HepG2 (cell line): ENCODE results near the gene GPLD1. TPM values are rescaled to one million over a fixed set of nuclear protein-coding genes. Genes with fewer than 3 reads are reported as not detected.

Experiments
- ESRRA ChIP-seq: sonication (generic); formaldehyde crosslinking; IDR thresholded peaks from 2 replicates; pipeline ENCODE4 v1.5.1; 2020; ENCODE audit warnings: mild to moderate bottlenecking, low read depth, missing genetic modification reagents
- HMG20A ChIP-seq: IDR thresholded peaks from 2 replicates; pipeline ENCODE4 v1.6.1; 2016; ENCODE audit warnings: borderline replicate concordance
- JUN ChIP-seq: sonication (generic); formaldehyde crosslinking; IDR thresholded peaks from 2 replicates; pipeline ENCODE4 v1.4.0; 2020; ENCODE audit warnings: mild to moderate bottlenecking, missing genetic modification reagents
- KLF15 ChIP-seq: sonication (generic); formaldehyde crosslinking; IDR thresholded peaks from 2 replicates; pipeline ENCODE4 v1.8.1; 2023; ENCODE audit warnings: borderline replicate concordance, mild to moderate bottlenecking, inconsistent platforms, missing genetic modification reagents, mixed read lengths
- MATR3 ChIP-seq: sonication (generic); formaldehyde crosslinking; IDR thresholded peaks from 2 replicates; pipeline ENCODE4 v1.4.0; 2020; ENCODE audit warnings: missing genetic modification reagents
- MED1 ChIP-seq: sonication (generic); formaldehyde crosslinking; IDR thresholded peaks from 2 replicates; pipeline ENCODE4 v1.4.0; 2020; ENCODE audit warnings: missing genetic modification reagents
- PRDM4 ChIP-seq: sonication (generic); formaldehyde crosslinking; IDR thresholded peaks from 2 replicates; pipeline ENCODE4 v1.9.0; 2021; ENCODE audit warnings: missing genetic modification reagents, borderline replicate concordance
- RAD21 ChIP-seq: fragments of 450-650 bp; formaldehyde crosslinking; IDR thresholded peaks from 2 replicates; pipeline ENCODE4 v1.5.0; 2020; ENCODE audit warnings: mild to moderate bottlenecking
- RBM39 ChIP-seq: fragments of 200-400 bp; formaldehyde crosslinking; IDR thresholded peaks from one replicate; pipeline ENCODE4 v1.6.1; 2018; ENCODE audit warnings: antibody characterized with exemption, mild to moderate bottlenecking, low read depth, low read length; ENCODE audit not compliant: poor library complexity, severe bottlenecking
- RFX3 ChIP-seq: IDR thresholded peaks from 2 replicates; pipeline ENCODE4 v1.6.1; 2016; ENCODE audit warnings: missing biosample characterization, missing genetic modification reagents
- SMC3 ChIP-seq: IDR thresholded peaks from 2 replicates; pipeline ENCODE4 v1.6.1; 2011; ENCODE audit warnings: low read length, improper control_type of control experiment
- STAG1 ChIP-seq: sonication (generic); formaldehyde crosslinking; IDR thresholded peaks from 2 replicates; pipeline ENCODE4 v1.4.0; 2020; ENCODE audit warnings: missing genetic modification reagents
- ZBTB26 ChIP-seq: IDR thresholded peaks from 2 replicates; pipeline ENCODE4 v1.6.1; 2016; ENCODE audit warnings: missing compliant biosample characterization, missing genetic modification reagents, borderline replicate concordance
- ZMAT3 ChIP-seq: sonication (generic); formaldehyde crosslinking; conservative IDR thresholded peaks from 2 replicates; pipeline ENCODE4 v1.7.0; 2021; ENCODE audit warnings: missing genetic modification reagents
- ZNF335 ChIP-seq: sonication (generic); formaldehyde crosslinking; IDR thresholded peaks from 2 replicates; pipeline ENCODE4 v1.4.0; 2020; ENCODE audit warnings: missing genetic modification reagents
- ZNF343 ChIP-seq: sonication (generic); formaldehyde crosslinking; IDR thresholded peaks from 2 replicates; pipeline ENCODE4 v1.4.0; 2020; ENCODE audit warnings: mild to moderate bottlenecking, missing genetic modification reagents
- ZNF503 ChIP-seq: sonication (generic); formaldehyde crosslinking; IDR thresholded peaks from 2 replicates; pipeline ENCODE4 v1.4.0; 2020; ENCODE audit warnings: missing genetic modification reagents
- ZNF513 ChIP-seq: sonication (generic); formaldehyde crosslinking; conservative IDR thresholded peaks from 2 replicates; pipeline ENCODE4 v1.5.0; 2020; ENCODE audit warnings: missing genetic modification reagents
- polyA plus RNA-seq, 8 experiments: library from polyadenylated mRNA; depleted of rRNA in 3 of 8; stranded (reverse) in 7 of 8; unstranded in 1 of 8; fragments of >200 nt; fragmentation: Illumina TruSeq in 4 of 8; extraction: Trizol in 4 of 8; gene quantifications; 2 replicates each; pipeline versions ENCODE4 v1.2.1 to v1.2.3, GENCODE V29; 2011 to 2016; ENCODE audit warnings: low read depth in 4 of 8, missing spikeins in 1 of 8, mixed read lengths in 1 of 8; ENCODE audit not compliant: insufficient read depth in 1 of 8
- total RNA-seq, 5 experiments: library from RNA; depleted of rRNA; stranded (reverse); fragments of >200 nt; fragmentation: Illumina TruSeq; extraction: Trizol; gene quantifications; 2 replicates each; pipeline ENCODE4 v1.2.3, GENCODE V29; 2016; ENCODE audit warnings: low read depth in 1 of 5
- TF ChIP-seq, protein P1 (sequence below): sonication (generic); formaldehyde crosslinking; IDR thresholded peaks from 2 replicates; pipeline ENCODE4 v1.4.0; 2020; ENCODE audit warnings: missing genetic modification reagents
- TF ChIP-seq, protein P2 (sequence below): IDR thresholded peaks from 2 replicates; pipeline ENCODE4 v1.6.1; 2016; ENCODE audit warnings: missing genetic modification reagents, missing compliant biosample characterization

Gene GPLD1
- total and polyA plus RNA-seq, 2 of the 13 experiments (the other 11 are each of a cell fraction or from before 2014, with no cell fraction given), result 6.2 to 7.6 TPM

GRCh38 chr6:24494821-24495795, 5.7 kb upstream of the GPLD1 start, which contains the start of gene ALDH5A1 (continued):
- no peak for TF ChIP-seq PRDM4 (CRISPR knock-in tag)
- TF ChIP-seq SMC3, result no peak
- peak; percentile 79 for TF ChIP-seq RAD21 (CRISPR knock-in tag)
- no peak for TF ChIP-seq RFX3 (CRISPR knock-in tag)
- TF ChIP-seq STAG1 (CRISPR knock-in tag), result peak; percentile 70
- no peak for TF ChIP-seq KLF15
- TF ChIP-seq ZNF503 (CRISPR knock-in tag), result no peak; the same call in 1 of the 2 replicates
- 0 out of 2 replicates have a peak, but pooled peaks have one; percentile 36 for TF ChIP-seq ZBTB26 (CRISPR knock-in tag)
- peak; percentile 9; the same call in 1 of the 2 replicates for TF ChIP-seq JUN
- peak; percentile 69; the same call in 1 of the 2 replicates for TF ChIP-seq ZNF513 (CRISPR knock-in tag)
- TF ChIP-seq MED1 (CRISPR knock-in tag), result peak; percentile 12
- peak; percentile 94 for TF ChIP-seq ZNF343
- no peak for TF ChIP-seq ZNF335 (CRISPR knock-in tag)
- peak; percentile 61 for TF ChIP-seq RBM39
- TF ChIP-seq, protein P1, sequence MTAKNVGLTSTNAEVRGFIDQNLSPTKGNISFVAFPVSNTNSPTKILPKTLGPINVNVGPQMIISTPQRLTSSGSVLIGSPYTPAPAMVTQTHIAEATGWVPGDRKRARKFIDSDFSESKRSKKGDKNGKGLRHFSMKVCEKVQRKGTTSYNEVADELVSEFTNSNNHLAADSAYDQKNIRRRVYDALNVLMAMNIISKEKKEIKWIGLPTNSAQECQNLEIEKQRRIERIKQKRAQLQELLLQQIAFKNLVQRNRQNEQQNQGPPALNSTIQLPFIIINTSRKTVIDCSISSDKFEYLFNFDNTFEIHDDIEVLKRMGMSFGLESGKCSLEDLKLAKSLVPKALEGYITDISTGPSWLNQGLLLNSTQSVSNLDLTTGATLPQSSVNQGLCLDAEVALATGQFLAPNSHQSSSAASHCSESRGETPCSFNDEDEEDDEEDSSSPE, result peak; percentile 53
- TF ChIP-seq MATR3 (CRISPR knock-in tag), result no peak
- TF ChIP-seq ZMAT3 (CRISPR knock-in tag), result peak; percentile 74; the same call in 1 of the 2 replicates
- TF ChIP-seq ESRRA (CRISPR knock-in tag), result peak; percentile 79
- TF ChIP-seq, protein P2, sequence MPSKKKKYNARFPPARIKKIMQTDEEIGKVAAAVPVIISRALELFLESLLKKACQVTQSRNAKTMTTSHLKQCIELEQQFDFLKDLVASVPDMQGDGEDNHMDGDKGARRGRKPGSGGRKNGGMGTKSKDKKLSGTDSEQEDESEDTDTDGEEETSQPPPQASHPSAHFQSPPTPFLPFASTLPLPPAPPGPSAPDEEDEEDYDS (CRISPR knock-in tag), result no peak; the same call in 1 of the 2 replicates
- no peak for TF ChIP-seq HMG20A (CRISPR knock-in tag)
